HepG2 (cell line): Measurements from ENCODE around the gene GALNT5.

ENCODE experiments used
- ATF3 ChIP-seq: sonication (generic); formaldehyde crosslinking; IDR thresholded peaks from 2 replicates; pipeline ENCODE4 v1.4.0; 2020; ENCODE audit warnings: missing genetic modification reagents
- CTCF ChIP-seq: sonication (generic); formaldehyde crosslinking; IDR thresholded peaks from 2 replicates; pipeline ENCODE4 v1.5.0; 2020; ENCODE audit warnings: mild to moderate bottlenecking, missing genetic modification reagents, moderate library complexity
- FOSL1 ChIP-seq: sonication (generic); formaldehyde crosslinking; IDR thresholded peaks from 2 replicates; pipeline ENCODE4 v1.9.0; 2021; ENCODE audit warnings: missing genetic modification reagents, borderline replicate concordance
- MEF2D ChIP-seq: sonication (generic); formaldehyde crosslinking; IDR thresholded peaks from 2 replicates; pipeline ENCODE4 v1.5.1; 2020; ENCODE audit warnings: mild to moderate bottlenecking, missing genetic modification reagents
- NBN ChIP-seq: fragments of 450-650 bp; conservative IDR thresholded peaks from 2 replicates; pipeline ENCODE4 v1.6.1; 2017
- POLR2A ChIP-seq, 2 experiments: IDR thresholded peaks; 2 replicates each; pipeline ENCODE4 v1.6.1; 2011; ENCODE audit warnings: low read depth in 2 of 2, low read length in 2 of 2, mild to moderate bottlenecking in 1 of 2, moderate library complexity in 1 of 2; ENCODE audit not compliant: insufficient read depth in 1 of 2
- ZBTB26 ChIP-seq: IDR thresholded peaks from 2 replicates; pipeline ENCODE4 v1.6.1; 2016; ENCODE audit warnings: missing compliant biosample characterization, missing genetic modification reagents, borderline replicate concordance
- ZBTB7A ChIP-seq: sonication (generic); formaldehyde crosslinking; IDR thresholded peaks from 2 replicates; pipeline ENCODE4 v1.8.0; 2022; ENCODE audit warnings: mild to moderate bottlenecking, missing genetic modification reagents
- ZNF274 ChIP-seq: sonication (generic); formaldehyde crosslinking; IDR thresholded peaks from 2 replicates; pipeline ENCODE4 v1.5.1; 2020; ENCODE audit warnings: mild to moderate bottlenecking, missing genetic modification reagents
- ZNF510 ChIP-seq: sonication (generic); formaldehyde crosslinking; IDR thresholded peaks from 2 replicates; pipeline ENCODE4 v1.4.0; 2020; ENCODE audit warnings: low read depth, mild to moderate bottlenecking, missing genetic modification reagents

GRCh38 chr2:157244691-157245090, 12.8 kb upstream of the GALNT5 start:
- no peak for TF ChIP-seq ZNF274 (CRISPR knock-in tag)
- TF ChIP-seq FOSL1 (CRISPR knock-in tag): no peak
- TF ChIP-seq NBN: no peak
- no peak for TF ChIP-seq ZNF510
- no peak for TF ChIP-seq POLR2A (IDR thresholded peaks at IDR 0.05; ENCODE audit: insufficient read depth in 1 of 2, low read depth in 2 of 2, low read length in 2 of 2)
- TF ChIP-seq ZBTB26 (CRISPR knock-in tag): no peak
- no peak for TF ChIP-seq ZBTB7A (CRISPR knock-in tag)
- TF ChIP-seq ATF3: no peak
- TF ChIP-seq CTCF (CRISPR knock-in tag): no peak
- no peak for TF ChIP-seq MEF2D (CRISPR knock-in tag)
